Measurements from ENCODE around the gene THSD8. TPM values are rescaled to one million over a fixed set of nuclear protein-coding genes. Genes with fewer than 3 reads are reported as not detected.

THSD8 gene
- total and polyA plus RNA-seq, 2 of the 8 experiments (the other 6 are each of a cell fraction or from before 2014, with no cell fraction given): 8.2 to 42.3 TPM

GRCh38 chr19:12772323-12772722 is 29.5 kb upstream of the THSD8 start:
- FAIRE-seq (no peak), DNase-seq (ENCODE audit: low read depth in 1 of 2, low spot score in 2 of 2) (no peak)

More at GRCh38 chr19:12772323-12772722, 29.5 kb upstream of the THSD8 start:
- Histone ChIP-seq H3K4me3 (ENCODE audit: extremely low read depth in 1 of 4, insufficient read depth in 2 of 4, low read depth in 3 of 4, low read length in 4 of 4) (no peak overlapping the region), H3K18ac (ENCODE audit: extremely low read depth, low read length) (no peak overlapping the region), H3K4me1 (replicated peaks in 1 of 4; ENCODE audit: control insufficient read depth in 3 of 4, insufficient read depth in 4 of 4, low read length in 3 of 4) (peaks cover 2 to 15% (median 8%) of the 10 kb centered on the region in 4 experiments), H4K8ac (ENCODE audit: extremely low read depth, insufficient read depth, low read length) (no peak overlapping the region; the same call in 1 of the 2 replicates), H2AFZ (ENCODE audit: low read length) (no peak overlapping the region), H3K23ac (ENCODE audit: insufficient read length) (no peak overlapping the region), H3K14ac (ENCODE audit: insufficient read length) (no peak overlapping the region), H3K9ac (replicated peaks in 1 of 4; ENCODE audit: extremely low read depth in 1 of 4, low read depth in 3 of 4, low read length in 3 of 4) (no peak overlapping the region), H3K27ac (ENCODE audit: low read depth, low read length) (no peak overlapping the region), H4K20me1 (replicated peaks in 1 of 2; ENCODE audit: control insufficient read depth in 1 of 2, insufficient read depth in 2 of 2, low read length in 2 of 2) (peaks cover 0 to 3% of the 10 kb centered on the region in 2 experiments), H3K56ac (replicated peaks; ENCODE audit: insufficient read length, low read depth, low read length) (no peak overlapping the region), H3K23me2 (ENCODE audit: low read depth, low read length) (peaks cover 7% of the 10 kb centered on the region; the same call in 1 of the 2 replicates), H2BK20ac (ENCODE audit: low read length) (no peak overlapping the region), H3K79me2 (ENCODE audit: control insufficient read depth in 1 of 2, insufficient read depth in 2 of 2, low read length in 2 of 2) (no peaks in the 10 kb centered on the region), H3K4ac (replicated peaks; ENCODE audit: insufficient read length, low read depth, low read length) (no peak overlapping the region), H3K79me1 (ENCODE audit: low read depth, low read length) (no peaks in the 10 kb centered on the region), H3K9me3 (ENCODE audit: insufficient read depth in 2 of 2, low read depth in 1 of 2, low read length in 1 of 2) (no peaks in the 10 kb centered on the region), H2BK120ac (replicated peaks; ENCODE audit: low read depth, low read length) (no peak overlapping the region), H2BK15ac (ENCODE audit: low read length) (no peak overlapping the region), H3K36me3 (ENCODE audit: control insufficient read depth in 2 of 4, insufficient read depth in 4 of 4, low read length in 3 of 4) (peaks cover 0 to 17% (median 7%) of the 10 kb centered on the region in 4 experiments; a peak in 7 of 8 replicates), H4K91ac (replicated peaks; ENCODE audit: insufficient read length, low read length) (no peak overlapping the region), H3K27me3 (replicated peaks in 1 of 4; ENCODE audit: control insufficient read depth in 3 of 4, extremely low read depth in 1 of 4, insufficient read depth in 3 of 4, low read length in 3 of 4) (no peaks in the 10 kb centered on the region), H2BK5ac (ENCODE audit: low read depth, low read length) (no peak overlapping the region), H3K4me2 (ENCODE audit: insufficient read depth in 1 of 2, low read depth in 2 of 2, low read length in 2 of 2) (no peak overlapping the region), H4K5ac (ENCODE audit: insufficient read length, low read depth, low read length) (no peak overlapping the region), H2BK12ac (ENCODE audit: low read depth, low read length) (no peak overlapping the region), H2AK5ac (ENCODE audit: low read depth, low read length) (no peak overlapping the region)
- 92% methylated on average over 4 of the region's 4 CpGs; no CpG with 5 or more reads in 1 of the 2 experiments for WGBS, 2 experiments (ENCODE audit: extremely low coverage in 1 of 2, insufficient coverage in 1 of 2, insufficient read length in 1 of 2, insufficient replicate concordance in 2 of 2, low coverage in 1 of 2, low lambda C conversion rate in 2 of 2, missing lambda C conversion rate in 1 of 2)
- POLR2A ChIA-PET (ENCODE audit: partially characterized antibody): interaction anchor here (3.1 to 16.6 kb wide), 4 partner anchors 12 to 38 kb away, joined by 8 to 317 read pairs (median 11); partner anchors contain the start of genes JUNB, PRDX2, THSD8 and TRIR
- TF ChIP-seq RFX5 (IDR thresholded peaks at IDR 0.05; ENCODE audit: borderline replicate concordance, low read depth, low read length) (no peak), ASH2L (IDR thresholded peaks at IDR 0.05; ENCODE audit: low read length) (no peak), TAF1 (IDR thresholded peaks at IDR 0.05; ENCODE audit: low read depth, low read length) (no peak), GTF2F1 (IDR thresholded peaks at IDR 0.05; ENCODE audit: borderline replicate concordance, low read depth, low read length) (no peak)
- CTCF ChIA-PET (ENCODE audit: partially characterized antibody): interaction anchor here (1.2 to 11.2 kb wide), 6 partner anchors 9 to 67 kb away, joined by 3 to 137 read pairs (median 6); no protein-coding TSS in a partner anchor

All from H1 (cell line).